Mucosa of descending colon (tissue), 3 donors: ENCODE data around the gene PAN2. TPM values are rescaled to one million over a fixed set of nuclear protein-coding genes. Genes with fewer than 3 reads are reported as not detected.
"Not testable (repeated sequence)": the region's sequence is repeated elsewhere in the genome, so short reads cannot be mapped to it uniquely, and the experiment has no call there.

Experiments
- ATAC-seq: fragments of 200-7000 bp; cut with Tn5 transposase; one replicate; pipeline ENCODE4 v1.9.1; 2020; ENCODE audit warnings: mild to moderate bottlenecking, moderate library complexity
- DNase-seq, 3 donors: peaks; one replicate each; pipeline ENCODE4 v3.0.0-alpha.2; 2020
- H3K36me3 ChIP-seq: fragments of 200-600 bp; one replicate; pipeline ENCODE4 v1.8.0; 2021; ENCODE audit warnings: low read depth, mild to moderate bottlenecking
- H3K4me1 ChIP-seq: fragments of 200-600 bp; one replicate; pipeline ENCODE4 v1.8.0; 2021; ENCODE audit warnings: low read depth, mild to moderate bottlenecking
- H3K4me3 ChIP-seq: fragments of 200-600 bp; one replicate; pipeline ENCODE4 v1.8.0; 2021; ENCODE audit warnings: mild to moderate bottlenecking
- H3K9me3 ChIP-seq: fragments of 200-600 bp; one replicate; pipeline ENCODE4 v1.8.0; 2021; ENCODE audit warnings: mild to moderate bottlenecking
- CTCF ChIP-seq: fragments of 200-600 bp; IDR thresholded peaks from one replicate; pipeline ENCODE4 v1.8.0; 2022; ENCODE audit warnings: antibody characterized with exemption, mild to moderate bottlenecking
- intact Hi-C, 2 donors: fragments of 100-400 bp; cut with DNase I in 1 of 2; cut with micrococcal nuclease in 1 of 2; formaldehyde crosslinking; loops; one replicate each; pipeline versions ENCODE4 v1.11.0 to v1.11.1; 2022; cut with DNase I, micrococcal nuclease
- total RNA-seq, 3 donors: library from RNA; stranded (reverse); fragmentation: NEBNext Ultra II Directional in 2 of 3; extraction: Animal tissue kit (Norgen Biotek cat#: 25700) in 2 of 3; gene quantifications; one replicate each; pipeline versions ENCODE4 v1.2.1 to v1.2.4, GENCODE V29; 2021 to 2023
- donor health status: DM: no; HTN: no; CAD: no; lungs with moderate emphysema.
- donor health status: DM: no; HTN: no; CAD: no.
- donor health status: DM: no; HTN: yes; CAD: no.

The PAN2 gene
- total RNA-seq, 3 donors from 2014 or later: 61.4 to 73.5 (median 61.9) TPM

- H3K4me3 ChIP-seq: no peak overlapping the region
- ATAC-seq: no peak
Observed at GRCh38 chr12:56337753-56338251, 4.0 kb upstream of the PAN2 start.

GRCh38 chr12:56336361-56337167 is 2.8 kb upstream of the PAN2 start:
- H3K9me3 ChIP-seq: no peaks in the 10 kb centered on the region
- H3K4me1 ChIP-seq: peaks cover 4% of the 10 kb centered on the region
- no peaks in the 10 kb centered on the region for H3K36me3 ChIP-seq
- no peak overlapping the region for H3K4me3 ChIP-seq
- ATAC-seq (no peak), DNase-seq (peak in 1 of 3 donors; percentile 14)
- intact Hi-C loops: no loop called here
- no peak for TF ChIP-seq CTCF

More at GRCh38 chr12:56337753-56338251, 4.0 kb upstream of the PAN2 start:
- no peak for TF ChIP-seq CTCF
- no peak for DNase-seq
- no peaks in the 10 kb centered on the region for H3K9me3 ChIP-seq
- peaks cover 3% of the 10 kb centered on the region for H3K4me1 ChIP-seq
- no peaks in the 10 kb centered on the region for H3K36me3 ChIP-seq
- intact Hi-C loops: no loop called here

- intact Hi-C loops: not testable (repeated sequence)
Observed at GRCh38 chr12:56335527-56335926, 1.7 kb upstream of the PAN2 start.

GRCh38 chr12:56334490-56334793 is 642 bp upstream of the PAN2 start:
- TF ChIP-seq CTCF: no peak
- Histone ChIP-seq H3K9me3 (no peaks in the 10 kb centered on the region), H3K4me1 (peaks cover 4% of the 10 kb centered on the region), H3K4me3 (peak overlapping the region; percentile 30), H3K36me3 (no peaks in the 10 kb centered on the region)
- DNase-seq (no peak), ATAC-seq (no peak)
- intact Hi-C loops: no loop called here

More at GRCh38 chr12:56335527-56335926, 1.7 kb upstream of the PAN2 start:
- H3K4me3 ChIP-seq, H3K36me3 ChIP-seq, H3K4me1 ChIP-seq, DNase-seq, H3K9me3 ChIP-seq, ATAC-seq: not testable (repeated sequence)

GRCh38 chr12:56333197-56333678 is 562 bp downstream of the PAN2 start:
- peak; percentile 4 for ATAC-seq
- no peak for TF ChIP-seq CTCF

GRCh38 chr12:56332512-56333196 is 1.1 kb downstream of the PAN2 start:
- Histone ChIP-seq H3K36me3 (no peaks in the 10 kb centered on the region), H3K9me3 (no peaks in the 10 kb centered on the region), H3K4me1 (peaks cover 4% of the 10 kb centered on the region), H3K4me3 (no peak overlapping the region)
- no peak for ATAC-seq
- TF ChIP-seq CTCF: no peak
- intact Hi-C loops: no loop called here
- DNase-seq: no peak

More at GRCh38 chr12:56333197-56333678, 562 bp downstream of the PAN2 start:
- peak in 1 of 3 donors; percentile 34 for DNase-seq
- Histone ChIP-seq H3K4me1 (peaks cover 4% of the 10 kb centered on the region), H3K36me3 (no peaks in the 10 kb centered on the region), H3K4me3 (peak overlapping the region; percentile 30), H3K9me3 (no peaks in the 10 kb centered on the region)
- intact Hi-C loops: no loop called here
